ENCODE data around the gene LRRC57.
"Not testable (repeated sequence)": the region's sequence is repeated elsewhere in the genome, so short reads cannot be mapped to it uniquely, and the experiment has no call there.

DNA sequence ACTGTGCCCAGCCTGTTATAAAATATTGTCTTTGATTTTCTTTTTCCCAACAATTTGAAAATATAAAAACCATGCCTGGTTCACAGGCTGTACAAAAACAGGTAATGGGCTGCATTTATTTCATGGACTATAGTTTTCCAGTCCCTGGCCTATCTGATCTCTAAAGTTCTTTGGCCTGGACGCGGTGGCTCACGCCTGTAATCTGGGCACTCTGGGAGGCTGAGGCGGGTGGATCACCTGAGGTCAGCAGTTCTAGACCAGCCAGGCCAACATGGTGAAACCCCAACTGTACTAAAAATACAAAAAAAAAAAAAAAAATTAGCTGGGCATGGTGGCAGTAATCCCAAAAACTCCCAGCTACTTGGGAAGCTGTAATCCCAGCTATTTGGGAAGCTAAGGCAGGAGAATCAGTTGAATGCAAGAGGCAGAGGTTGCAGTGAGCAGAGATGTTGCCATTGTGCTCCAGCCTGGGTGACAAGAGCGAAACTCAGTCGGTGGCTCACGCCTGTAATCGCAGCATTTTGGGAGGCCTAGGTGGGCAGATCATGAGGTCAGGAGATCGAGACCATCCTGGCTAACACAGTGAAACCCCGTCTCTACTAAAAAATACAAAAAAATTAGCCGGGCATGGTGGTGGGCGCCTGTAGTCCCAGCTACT, 8.1 kb upstream of the LRRC57 start:
- not testable (repeated sequence) for TF ChIP-seq CTCF (IDR thresholded peaks at IDR 0.05; ENCODE audit: insufficient read depth, low read length, poor library complexity, severe bottlenecking); EZH2phosphoT487 (conservative IDR thresholded peaks at IDR 0.05; ENCODE audit: low read length)

Measured in SU-DHL-6 (cell line).